DND-41 (cell line): ENCODE results near the gene PRMT2.

Experiments used
- ATAC-seq: fragments of 200-7000 bp; cut with Tn5 transposase; 3 replicates; pipeline ENCODE4 v1.9.1; 2021; ENCODE audit warnings: low read depth; ENCODE audit not compliant: insufficient read depth
- DNase-seq: peaks from one replicate; pipeline ENCODE4 v3.0.0-alpha.2; 2020
- H2AFZ ChIP-seq: 2 replicates; pipeline ENCODE4 v1.6.0; 2012; ENCODE audit warnings: low read depth, low read length
- H3K27ac ChIP-seq: 2 replicates; pipeline ENCODE4 v1.5.1; 2012; ENCODE audit warnings: low read length, inconsistent platforms
- H3K27me3 ChIP-seq: fragments of 200-600 bp; sonication (generic); 2 replicates; pipeline ENCODE4 v1.6.0; 2012; ENCODE audit warnings: low read length, mild to moderate bottlenecking, inconsistent platforms; ENCODE audit not compliant: insufficient read depth, poor library complexity
- H3K36me3 ChIP-seq: 2 replicates; pipeline ENCODE4 v1.5.1; 2012; ENCODE audit warnings: low read length, inconsistent platforms; ENCODE audit not compliant: insufficient read depth
- H3K4me1 ChIP-seq: 2 replicates; pipeline ENCODE4 v1.5.1; 2012; ENCODE audit warnings: mild to moderate bottlenecking, low read length; ENCODE audit not compliant: insufficient read depth
- H3K4me2 ChIP-seq: 2 replicates; pipeline ENCODE4 v1.6.0; 2012; ENCODE audit warnings: mild to moderate bottlenecking, moderate library complexity, low read length, inconsistent platforms; ENCODE audit not compliant: insufficient read depth
- H3K4me3 ChIP-seq, 2 experiments: fragments of 200-600 bp in 1 of 2; shearing (Covaris generic) in 1 of 2; 2 replicates each; pipeline ENCODE4 v1.5.1; 2012 to 2016; ENCODE audit warnings: inconsistent platforms in 2 of 2, low read length in 2 of 2, mild to moderate bottlenecking in 2 of 2, low read depth in 1 of 2, moderate library complexity in 1 of 2
- H3K79me2 ChIP-seq: 2 replicates; pipeline ENCODE4 v1.6.0; 2012; ENCODE audit warnings: low read length, inconsistent platforms; ENCODE audit not compliant: insufficient read depth
- H3K9ac ChIP-seq: 2 replicates; pipeline ENCODE4 v1.6.0; 2012; ENCODE audit warnings: low read depth, mild to moderate bottlenecking, inconsistent platforms, low read length, moderate library complexity
- H3K9me3 ChIP-seq: 2 replicates; pipeline ENCODE4 v1.5.1; 2012; ENCODE audit warnings: low read length, moderate library complexity, mild to moderate bottlenecking, inconsistent platforms; ENCODE audit not compliant: insufficient read depth, severe bottlenecking
- H4K20me1 ChIP-seq: 2 replicates; pipeline ENCODE4 v1.6.0; 2012; ENCODE audit warnings: low read length; ENCODE audit not compliant: insufficient read depth
- CTCF ChIP-seq: IDR thresholded peaks from 2 replicates; pipeline ENCODE4 v1.5.1; 2012; ENCODE audit warnings: borderline replicate concordance, low read length, moderate library complexity, mild to moderate bottlenecking; ENCODE audit not compliant: poor library complexity, severe bottlenecking; ENCODE audit errors: extremely low read depth
- EZH2 ChIP-seq: IDR thresholded peaks from 3 replicates; pipeline ENCODE4 v1.6.1; 2012; ENCODE audit warnings: borderline replicate concordance, low read depth, mild to moderate bottlenecking, moderate library complexity, low read length, inconsistent platforms; ENCODE audit not compliant: severe bottlenecking

PRMT2 gene

DNA sequence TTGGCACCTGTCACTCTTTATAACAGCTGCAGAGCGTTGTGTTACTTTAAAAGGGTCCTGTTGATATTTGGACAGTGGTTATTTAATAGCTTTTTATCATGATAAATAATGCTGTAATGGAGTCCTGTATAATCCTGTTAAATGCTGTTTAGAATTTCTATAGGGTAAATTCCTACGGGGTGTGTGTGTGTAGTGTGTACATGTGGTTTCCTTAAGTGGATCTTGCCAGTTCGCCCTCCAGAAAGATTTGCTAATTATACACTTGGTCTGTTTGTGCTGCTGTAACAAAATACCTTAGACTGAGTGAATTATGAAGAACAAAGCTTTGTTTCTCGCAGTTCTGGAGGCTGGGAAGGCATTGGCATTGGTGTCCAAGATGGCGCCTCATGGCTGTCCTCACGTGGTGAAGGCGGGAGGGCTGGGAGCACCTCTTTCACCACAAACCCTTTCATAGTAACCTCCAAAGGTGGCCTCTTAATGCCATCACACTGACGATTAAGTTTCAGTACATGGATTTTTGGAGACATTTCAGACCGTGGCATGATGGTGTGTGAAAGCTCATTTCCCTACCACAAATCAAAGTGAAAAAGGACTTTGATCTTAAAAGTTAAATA lies 11.2 kb downstream of the PRMT2 start:
- no peaks in the 10 kb centered on the region for H3K27me3 ChIP-seq
- peaks cover 98% of the 10 kb centered on the region for H3K36me3 ChIP-seq
- DNase-seq (no peak), ATAC-seq (no peak)
- H3K4me2 ChIP-seq = no peak overlapping the region
- H3K79me2 ChIP-seq = peaks cover 9% of the 10 kb centered on the region
- no peak overlapping the region for H3K27ac ChIP-seq
- no peaks in the 10 kb centered on the region for H3K9me3 ChIP-seq
- H3K9ac ChIP-seq = no peak overlapping the region
- no peak overlapping the region for H3K4me3 ChIP-seq
- peaks cover 8% of the 10 kb centered on the region; the same call in 1 of the 2 replicates for H4K20me1 ChIP-seq
- TF ChIP-seq CTCF = no peak
- TF ChIP-seq EZH2 = no peak
- H2AFZ ChIP-seq = no peak overlapping the region
- no peaks in the 10 kb centered on the region for H3K4me1 ChIP-seq

GRCh38 chr21:46648539-46648938 lies 13.1 kb downstream of the PRMT2 start:
- TF ChIP-seq CTCF = no peak
- TF ChIP-seq EZH2 = no peak
- H2AFZ ChIP-seq = no peak overlapping the region
- H3K9ac ChIP-seq = no peak overlapping the region
- H3K79me2 ChIP-seq = peaks cover 7% of the 10 kb centered on the region
- no peaks in the 10 kb centered on the region for H3K4me1 ChIP-seq
- no peak overlapping the region for H3K27ac ChIP-seq
- peaks cover 98% of the 10 kb centered on the region for H3K36me3 ChIP-seq
- DNase-seq = no peak
- H4K20me1 ChIP-seq = peaks cover 8% of the 10 kb centered on the region; the same call in 1 of the 2 replicates
- peaks cover under 1% of the 10 kb centered on the region for H3K9me3 ChIP-seq
- no peak overlapping the region for H3K4me3 ChIP-seq
- no peak overlapping the region for H3K4me2 ChIP-seq
- ATAC-seq = no peak
- no peaks in the 10 kb centered on the region for H3K27me3 ChIP-seq

- no peak overlapping the region for H3K4me2 ChIP-seq
- no peak for DNase-seq
- no peak for ATAC-seq
- H4K20me1 ChIP-seq = peaks cover 8% of the 10 kb centered on the region; the same call in 1 of the 2 replicates
- H3K27me3 ChIP-seq = no peaks in the 10 kb centered on the region
- H3K9ac ChIP-seq = no peak overlapping the region
- TF ChIP-seq CTCF = no peak
- TF ChIP-seq EZH2 = no peak
- H2AFZ ChIP-seq = no peak overlapping the region
- H3K79me2 ChIP-seq = peaks cover 7% of the 10 kb centered on the region
- H3K27ac ChIP-seq = no peak overlapping the region
- H3K9me3 ChIP-seq = peaks cover 9% of the 10 kb centered on the region
- H3K4me1 ChIP-seq = no peaks in the 10 kb centered on the region
- no peak overlapping the region for H3K4me3 ChIP-seq
- peaks cover 98% of the 10 kb centered on the region for H3K36me3 ChIP-seq
Measured at GRCh38 chr21:46649356-46649755, 13.9 kb downstream of the PRMT2 start.

- Histone ChIP-seq H3K27me3 (no peaks in the 10 kb centered on the region), H3K9me3 (peaks cover 17% of the 10 kb centered on the region), H3K4me2 (no peak overlapping the region), H2AFZ (no peak overlapping the region), H4K20me1 (peaks cover 8% of the 10 kb centered on the region; the same call in 1 of the 2 replicates), H3K4me3 (no peak overlapping the region), H3K9ac (no peak overlapping the region), H3K4me1 (no peaks in the 10 kb centered on the region), H3K79me2 (peaks cover 7% of the 10 kb centered on the region), H3K27ac (no peak overlapping the region), H3K36me3 (peaks cover 98% of the 10 kb centered on the region)
- no peak for DNase-seq
- no peak for TF ChIP-seq CTCF
- TF ChIP-seq EZH2 = no peak
- ATAC-seq = no peak
Measured at GRCh38 chr21:46650476-46651098, 15.1 kb downstream of the PRMT2 start.
